ENCODE measurements around the gene VEZF1.

VEZF1 gene

DNA sequence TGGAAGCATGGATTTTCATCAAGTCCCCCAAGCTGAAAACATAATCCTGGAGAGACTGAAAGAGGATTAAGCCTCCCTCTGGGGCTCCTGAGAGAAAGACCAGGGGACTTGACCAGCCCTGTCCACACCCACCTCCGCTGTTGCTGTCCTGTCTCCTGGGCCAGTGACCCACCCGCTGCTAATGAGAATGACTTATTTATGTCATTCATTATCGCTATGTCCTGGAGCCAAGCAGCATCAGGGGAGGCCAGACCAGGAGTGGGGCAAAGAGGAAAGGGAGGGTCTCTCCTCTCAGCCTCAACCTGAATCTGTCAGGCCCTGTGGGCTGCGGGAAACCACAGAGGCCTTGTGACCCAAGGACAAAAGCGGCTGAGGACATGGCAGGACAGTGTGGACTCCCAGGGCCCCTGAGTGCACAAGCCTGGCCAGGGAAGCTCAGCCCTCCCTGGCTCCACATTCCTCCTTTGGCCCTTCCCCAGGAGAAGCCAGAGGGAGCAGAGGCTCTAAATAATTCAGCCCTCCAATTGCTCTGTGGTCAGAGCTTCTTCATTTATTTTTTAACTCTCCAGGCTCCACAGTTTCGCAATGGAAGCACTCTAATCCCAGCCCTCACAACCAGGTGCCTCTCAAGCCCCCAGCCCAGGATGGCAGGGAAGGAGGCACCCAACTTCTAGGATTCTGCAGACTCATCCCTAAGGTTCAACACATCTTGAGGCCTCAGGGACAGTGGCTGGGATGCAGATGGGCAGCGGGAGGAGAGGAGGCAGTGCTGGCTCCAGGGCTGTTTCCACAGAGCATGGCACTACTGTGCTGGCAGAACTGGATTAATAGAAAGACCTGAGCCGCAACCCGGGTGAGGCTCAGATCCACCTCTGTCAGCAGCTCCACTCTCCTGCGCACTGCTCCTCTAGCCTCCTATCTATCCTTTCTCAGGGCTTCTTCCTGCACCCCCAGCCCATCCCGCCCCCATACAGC lies 51.9 kb downstream of the VEZF1 start:
- H3K4me3 ChIP-seq (ENCODE audit: low read depth, low read length) = peak overlapping the region; percentile 6; the same call in 1 of the 2 replicates
- TF ChIP-seq, protein P1, sequence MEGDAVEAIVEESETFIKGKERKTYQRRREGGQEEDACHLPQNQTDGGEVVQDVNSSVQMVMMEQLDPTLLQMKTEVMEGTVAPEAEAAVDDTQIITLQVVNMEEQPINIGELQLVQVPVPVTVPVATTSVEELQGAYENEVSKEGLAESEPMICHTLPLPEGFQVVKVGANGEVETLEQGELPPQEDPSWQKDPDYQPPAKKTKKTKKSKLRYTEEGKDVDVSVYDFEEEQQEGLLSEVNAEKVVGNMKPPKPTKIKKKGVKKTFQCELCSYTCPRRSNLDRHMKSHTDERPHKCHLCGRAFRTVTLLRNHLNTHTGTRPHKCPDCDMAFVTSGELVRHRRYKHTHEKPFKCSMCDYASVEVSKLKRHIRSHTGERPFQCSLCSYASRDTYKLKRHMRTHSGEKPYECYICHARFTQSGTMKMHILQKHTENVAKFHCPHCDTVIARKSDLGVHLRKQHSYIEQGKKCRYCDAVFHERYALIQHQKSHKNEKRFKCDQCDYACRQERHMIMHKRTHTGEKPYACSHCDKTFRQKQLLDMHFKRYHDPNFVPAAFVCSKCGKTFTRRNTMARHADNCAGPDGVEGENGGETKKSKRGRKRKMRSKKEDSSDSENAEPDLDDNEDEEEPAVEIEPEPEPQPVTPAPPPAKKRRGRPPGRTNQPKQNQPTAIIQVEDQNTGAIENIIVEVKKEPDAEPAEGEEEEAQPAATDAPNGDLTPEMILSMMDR (IDR thresholded peaks at IDR 0.05; ENCODE audit: low read depth, low read length) = no peak

- H3K4me3 ChIP-seq (ENCODE audit: low read depth, low read length) = no peak overlapping the region
- TF ChIP-seq, protein P1 (IDR thresholded peaks at IDR 0.05; ENCODE audit: low read depth, low read length) = no peak
Observed at GRCh38 chr17:57931488-57932137, 56.4 kb downstream of the VEZF1 start.

DNA sequence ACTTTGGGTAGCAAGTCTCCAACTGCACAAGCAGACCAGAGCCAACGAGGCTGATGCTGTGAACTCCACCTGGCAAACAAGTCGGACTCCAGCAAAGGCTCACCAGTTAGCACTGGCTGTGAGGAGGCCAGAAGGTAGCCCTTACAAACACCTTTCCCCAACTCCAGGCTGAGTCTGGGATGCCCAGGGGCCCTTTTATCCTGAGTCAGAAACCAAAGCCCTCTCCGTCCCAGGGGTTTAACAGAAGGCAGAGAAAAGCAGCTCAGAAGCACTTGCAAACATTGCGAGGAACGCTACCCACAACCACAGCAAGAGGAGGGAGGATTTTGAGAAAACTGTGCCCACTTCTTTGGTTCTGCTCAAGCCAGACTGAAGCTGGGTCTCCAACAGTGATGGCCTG lies 57.8 kb downstream of the VEZF1 start:
- no peak overlapping the region for H3K4me3 ChIP-seq (ENCODE audit: low read depth, low read length)
- TF ChIP-seq, protein P1 (IDR thresholded peaks at IDR 0.05; ENCODE audit: low read depth, low read length) = no peak

DNA sequence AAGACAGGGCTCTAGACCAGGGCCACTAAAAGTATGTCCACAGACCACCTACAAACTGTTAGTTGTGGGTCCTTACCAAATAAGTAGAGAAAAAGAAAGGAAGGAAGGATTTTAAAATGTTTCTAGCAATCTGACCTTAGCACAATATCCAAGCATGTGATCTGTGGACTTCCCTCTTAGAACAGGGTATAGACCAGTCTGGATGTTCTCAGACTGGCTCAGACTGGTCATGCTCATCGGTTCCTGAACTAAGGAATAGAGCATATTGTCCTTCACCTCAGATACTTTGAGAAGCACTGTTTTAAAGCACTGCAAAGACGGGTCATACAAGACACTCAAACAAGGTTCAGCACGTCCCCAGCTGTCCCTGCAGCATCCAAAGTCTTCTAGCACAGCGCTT lies 58.7 kb downstream of the VEZF1 start:
- TF ChIP-seq, protein P1 (IDR thresholded peaks at IDR 0.05; ENCODE audit: low read depth, low read length) = no peak
- no peak overlapping the region for H3K4me3 ChIP-seq (ENCODE audit: low read depth, low read length)

DNA sequence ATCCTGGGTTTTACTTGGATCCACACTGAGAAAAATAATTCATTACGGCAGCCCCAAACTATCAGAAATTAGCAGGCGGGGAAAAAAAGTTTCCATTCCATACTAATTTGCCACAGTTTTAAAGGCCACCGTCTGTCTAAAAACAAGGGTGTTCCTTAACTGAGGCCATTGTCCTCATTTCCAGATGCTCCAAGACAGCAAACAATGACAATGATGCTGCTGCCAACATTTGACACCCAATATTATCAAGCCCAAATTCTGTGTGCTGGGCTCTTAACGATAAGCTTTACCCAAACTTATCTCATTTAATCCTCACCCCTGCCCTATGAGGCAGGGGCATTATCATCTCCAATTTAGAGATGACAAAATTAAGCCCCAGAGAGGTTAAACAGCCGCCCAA lies 59.1 kb downstream of the VEZF1 start:
- H3K4me3 ChIP-seq (ENCODE audit: low read depth, low read length) = no peak overlapping the region
- TF ChIP-seq, protein P1 (IDR thresholded peaks at IDR 0.05; ENCODE audit: low read depth, low read length) = no peak

DNA sequence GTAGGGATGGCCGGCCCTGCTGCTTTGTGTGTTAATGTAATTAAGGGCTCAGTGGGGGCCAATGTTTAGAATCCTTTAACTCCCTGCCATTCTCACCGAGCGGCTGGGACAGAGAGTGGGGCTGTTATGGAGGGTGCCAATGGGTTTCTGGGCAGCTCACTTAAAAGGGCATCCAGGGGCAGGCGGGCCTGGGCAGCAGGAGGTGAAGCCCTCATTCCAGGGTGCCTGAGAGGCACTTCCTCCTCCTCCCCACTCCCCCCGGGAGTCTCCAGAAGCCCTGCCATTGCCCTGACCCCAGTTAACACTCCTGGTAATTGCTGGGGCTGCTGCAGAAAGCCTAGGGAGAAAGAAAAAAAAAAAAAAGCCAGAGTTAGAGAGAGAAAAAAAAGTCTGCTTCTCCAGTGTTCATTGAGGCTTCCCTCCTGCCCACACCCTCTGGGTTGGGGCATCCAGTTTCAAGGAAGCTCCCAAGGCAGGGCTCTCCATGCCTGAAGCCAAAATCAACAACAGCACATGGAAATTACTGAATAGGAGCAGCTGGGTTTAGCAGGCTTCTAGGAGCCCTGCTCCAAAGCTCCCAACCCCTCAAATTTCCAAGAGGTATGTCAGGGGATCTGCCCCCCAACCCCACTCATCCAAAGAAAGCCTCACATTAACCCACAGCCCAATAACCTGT lies 60.9 kb downstream of the VEZF1 start:
- TF ChIP-seq, protein P1 (IDR thresholded peaks at IDR 0.05; ENCODE audit: low read depth, low read length) = no peak

More for the DNA sequence above, 60.9 kb downstream of the VEZF1 start:
- no peak overlapping the region for H3K4me3 ChIP-seq (ENCODE audit: low read depth, low read length)

All from WI38 (cell line).